ENCODE measurements around the gene DOCK8. TPM values are rescaled to one million over a fixed set of nuclear protein-coding genes. Genes with fewer than 3 reads are reported as not detected.

The DOCK8 gene
- total and polyA plus RNA-seq, 2 of the 13 experiments (the other 11 are each of a cell fraction or from before 2014, with no cell fraction given), result 0.28 to 0.38 TPM

- TF ChIP-seq ATRX (CRISPR knock-in tag; IDR thresholded peaks at IDR 0.05; ENCODE audit: borderline replicate concordance) (no peak), POLR2G (IDR thresholded peaks at IDR 0.05; ENCODE audit: low read depth, low read length) (no peak), PCBP1 (IDR thresholded peaks at IDR 0.05; ENCODE audit: borderline replicate concordance, low read depth, low read length) (no peak), MLLT10 (CRISPR knock-in tag; IDR thresholded peaks at IDR 0.05) (no peak), ZSCAN22 (CRISPR knock-in tag; IDR thresholded peaks at IDR 0.05) (no peak), ZC3H4 (CRISPR knock-in tag; IDR thresholded peaks at IDR 0.05; ENCODE audit: borderline replicate concordance) (no peak), ARID5B (CRISPR knock-in tag; IDR thresholded peaks at IDR 0.05) (peak; percentile 55; the same call in 1 of the 2 replicates), HOXA5 (CRISPR knock-in tag; IDR thresholded peaks at IDR 0.05) (no peak), SOX13 (IDR thresholded peaks at IDR 0.05) (no peak), SOX13 (CRISPR knock-in tag; conservative IDR thresholded peaks at IDR 0.05 in 1 of 2, IDR thresholded peaks at IDR 0.05 in 1 of 2) (peak in 1 of 2 experiments; percentile 57; a peak in 2 of 4 replicates), ATF6 (CRISPR knock-in tag; conservative IDR thresholded peaks at IDR 0.05) (no peak), ARHGAP35 (CRISPR knock-in tag; IDR thresholded peaks at IDR 0.05; ENCODE audit: borderline replicate concordance) (no peak), SSRP1 (CRISPR knock-in tag; IDR thresholded peaks at IDR 0.05) (no peak), ZNF276 (CRISPR knock-in tag; IDR thresholded peaks at IDR 0.05; ENCODE audit: low read depth) (no peak), IKZF4 (CRISPR knock-in tag; IDR thresholded peaks at IDR 0.05; ENCODE audit: borderline replicate concordance, low read depth, not compliant biosample characterization) (no peak), ZNF605 (CRISPR knock-in tag; IDR thresholded peaks at IDR 0.05) (no peak), MAZ (IDR thresholded peaks at IDR 0.05; ENCODE audit: borderline replicate concordance, low read depth, low read length) (no peak), MAZ (CRISPR knock-in tag; IDR thresholded peaks at IDR 0.05; ENCODE audit: low read depth) (no peak), ZNF124 (CRISPR knock-in tag; IDR thresholded peaks at IDR 0.05) (no peak)
Observed at GRCh38 chr9:489198-490197, 274.8 kb downstream of the DOCK8 start (continued).
